ENCODE measurements around the gene OR5K1. TPM values are rescaled to one million over a fixed set of nuclear protein-coding genes. Genes with fewer than 3 reads are reported as not detected.

OR5K1 gene
- not detected for total RNA-seq

- Mint-ChIP-seq H3K4me3 (no peak within 1 kb of the TSS), H3K36me3 (ENCODE audit: low read depth) (peaks cover 2% of the 10 kb centered on the region), H3K27ac (no peak within 1 kb of the TSS), H3K27me3 (no peaks in the 10 kb centered on the region), H3K9me3 (peaks cover 6% of the 10 kb centered on the region), H3K4me1 (no peaks in the 10 kb centered on the region)
- CTCF ChIA-PET, result no interaction called here
- DNase-seq, result no peak
- POLR2A ChIA-PET, result no interaction called here
Measured at GRCh38 chr3:98462901-98463300, at the start of gene OR5K1. Gene OR5K1 (plus strand): TSS chr3:98463201. CDS start chr3:98469577, 6,376 bp downstream.

GRCh38 chr3:98432575-98432974 lies 30.4 kb upstream of the OR5K1 start:
- peaks cover 7% of the 10 kb centered on the region for H3K36me3 Mint-ChIP-seq (ENCODE audit: low read depth)
- POLR2A ChIA-PET, result no interaction called here

GRCh38 chr3:98433764-98434163 lies 29.2 kb upstream of the OR5K1 start:
- no peak for DNase-seq
- peaks cover 24% of the 10 kb centered on the region for H3K9me3 Mint-ChIP-seq
- H3K27ac Mint-ChIP-seq, result no peak overlapping the region
- H3K36me3 Mint-ChIP-seq (ENCODE audit: low read depth), result peaks cover 5% of the 10 kb centered on the region
- ChIA-PET POLR2A (no interaction called here), CTCF (no interaction called here)
- no peak overlapping the region for H3K4me3 Mint-ChIP-seq
- H3K27me3 Mint-ChIP-seq, result no peaks in the 10 kb centered on the region
- no peaks in the 10 kb centered on the region for H3K4me1 Mint-ChIP-seq

More at GRCh38 chr3:98432575-98432974, 30.4 kb upstream of the OR5K1 start:
- peaks cover 27% of the 10 kb centered on the region for H3K9me3 Mint-ChIP-seq
- H3K4me3 Mint-ChIP-seq, result no peak overlapping the region
- DNase-seq, result no peak
- H3K4me1 Mint-ChIP-seq, result no peaks in the 10 kb centered on the region
- H3K27me3 Mint-ChIP-seq, result no peaks in the 10 kb centered on the region
- CTCF ChIA-PET, result no interaction called here
- H3K27ac Mint-ChIP-seq, result no peak overlapping the region

- Mint-ChIP-seq H3K27me3 (no peaks in the 10 kb centered on the region), H3K27ac (no peak overlapping the region), H3K36me3 (ENCODE audit: low read depth) (no peaks in the 10 kb centered on the region), H3K9me3 (peaks cover 18% of the 10 kb centered on the region), H3K4me3 (no peak overlapping the region), H3K4me1 (no peaks in the 10 kb centered on the region)
- no peak for DNase-seq
- CTCF ChIA-PET, result no interaction called here
- POLR2A ChIA-PET, result no interaction called here
Measured at GRCh38 chr3:98434412-98434811, 28.6 kb upstream of the OR5K1 start.

GRCh38 chr3:98440283-98440682 lies 22.7 kb upstream of the OR5K1 start:
- Mint-ChIP-seq H3K4me1 (no peaks in the 10 kb centered on the region), H3K36me3 (ENCODE audit: low read depth) (no peaks in the 10 kb centered on the region), H3K4me3 (no peak overlapping the region), H3K27ac (no peak overlapping the region), H3K9me3 (no peaks in the 10 kb centered on the region), H3K27me3 (no peaks in the 10 kb centered on the region)
- POLR2A ChIA-PET, result no interaction called here
- DNase-seq, result no peak
- CTCF ChIA-PET, result no interaction called here

DNA sequence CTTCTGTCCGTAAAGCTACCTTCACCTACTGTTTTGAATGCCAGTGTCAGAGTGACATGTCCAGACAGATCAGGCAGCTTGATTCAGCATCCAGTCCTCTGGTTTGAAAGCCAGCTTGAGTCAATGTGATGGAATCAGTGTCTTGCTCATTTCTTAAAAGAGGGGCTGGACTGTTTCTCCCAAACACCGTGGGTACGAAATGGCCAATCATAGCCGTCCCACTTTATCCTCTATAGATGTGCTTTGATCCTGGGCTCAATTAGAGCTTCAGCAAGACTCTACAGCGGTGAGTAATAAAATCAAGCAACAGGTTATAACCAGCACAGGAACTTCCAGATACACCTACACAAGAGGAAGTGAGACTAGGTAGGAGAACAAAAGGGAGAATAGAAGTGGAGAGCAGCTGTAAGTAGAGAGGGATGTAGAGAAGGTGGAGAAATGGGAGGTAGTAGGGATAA lies 17.0 kb upstream of the OR5K1 start:
- Mint-ChIP-seq H3K4me3 (no peak overlapping the region), H3K4me1 (peaks cover 13% of the 10 kb centered on the region), H3K9me3 (no peaks in the 10 kb centered on the region), H3K27me3 (no peaks in the 10 kb centered on the region), H3K36me3 (ENCODE audit: low read depth) (peaks cover 3% of the 10 kb centered on the region), H3K27ac (no peak overlapping the region)
- no peak for DNase-seq
- ChIA-PET CTCF (interaction anchor here (0.6 kb wide), 1 partner anchor 166 kb away, joined by 3 read pairs; no protein-coding TSS in a partner anchor), POLR2A (no interaction called here)

DNA sequence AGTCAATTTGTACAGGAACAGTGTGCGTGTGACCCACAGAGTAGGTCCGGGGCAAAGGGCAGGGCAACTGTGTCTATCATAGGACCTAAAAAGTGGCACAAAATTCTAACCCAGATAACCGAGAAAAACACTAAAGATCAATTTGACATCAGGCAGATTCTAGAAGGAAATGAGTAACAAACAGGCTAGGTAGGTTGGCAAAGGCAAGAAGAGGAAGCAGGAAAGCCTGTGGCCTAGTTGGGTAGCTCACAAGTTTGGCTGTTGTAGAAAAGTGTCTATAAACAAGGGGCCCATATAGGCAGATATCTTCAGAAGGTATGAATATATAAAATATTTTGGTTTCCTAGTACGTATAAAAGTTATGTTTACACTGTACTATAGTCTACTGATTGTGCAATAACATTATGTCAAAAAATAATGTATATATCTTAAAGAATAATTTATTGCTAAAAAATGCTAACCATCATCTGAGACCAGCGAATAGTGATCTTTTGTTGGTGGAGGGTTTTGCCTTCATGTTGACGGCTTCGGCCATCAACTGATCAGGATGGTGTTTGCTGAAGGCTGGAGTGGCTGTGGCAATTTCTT lies 13.3 kb upstream of the OR5K1 start:
- H3K4me1 Mint-ChIP-seq, result peaks cover 13% of the 10 kb centered on the region
- H3K4me3 Mint-ChIP-seq, result no peak overlapping the region
- CTCF ChIA-PET, result no interaction called here

DNA sequence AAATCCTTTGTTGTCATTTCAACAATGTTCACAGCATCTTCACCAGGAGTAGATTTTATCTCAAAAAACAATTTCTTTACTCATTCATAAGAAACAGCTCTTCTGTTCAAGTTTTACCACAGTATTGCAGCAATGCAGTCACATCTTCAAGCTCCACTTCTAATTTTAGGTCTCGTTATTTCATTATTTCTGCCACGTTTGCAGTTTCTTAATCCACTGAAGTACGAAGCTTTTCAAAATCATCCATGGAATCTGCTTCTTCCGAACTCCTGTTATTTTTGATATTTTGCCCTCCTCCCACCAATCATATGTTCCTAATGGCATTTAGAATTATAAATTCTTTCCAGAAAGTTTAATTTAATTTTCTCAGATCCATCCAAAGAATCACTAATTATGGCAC lies 12.6 kb upstream of the OR5K1 start:
- no peak overlapping the region for H3K27ac Mint-ChIP-seq
- H3K4me3 Mint-ChIP-seq, result no peak overlapping the region
- peaks cover 13% of the 10 kb centered on the region for H3K4me1 Mint-ChIP-seq
- no peaks in the 10 kb centered on the region for H3K9me3 Mint-ChIP-seq
- ChIA-PET CTCF (no interaction called here), POLR2A (no interaction called here)
- DNase-seq, result no peak
- no peaks in the 10 kb centered on the region for H3K27me3 Mint-ChIP-seq
- H3K36me3 Mint-ChIP-seq (ENCODE audit: low read depth), result peaks cover 3% of the 10 kb centered on the region

More for the DNA sequence above, 13.3 kb upstream of the OR5K1 start:
- DNase-seq, result no peak
- H3K9me3 Mint-ChIP-seq, result no peaks in the 10 kb centered on the region
- no peaks in the 10 kb centered on the region for H3K27me3 Mint-ChIP-seq
- POLR2A ChIA-PET, result no interaction called here
- H3K36me3 Mint-ChIP-seq (ENCODE audit: low read depth), result peaks cover 3% of the 10 kb centered on the region
- H3K27ac Mint-ChIP-seq, result no peak overlapping the region

GRCh38 chr3:98453827-98454226 lies 9.2 kb upstream of the OR5K1 start:
- no peak for DNase-seq
- H3K36me3 Mint-ChIP-seq (ENCODE audit: low read depth), result peaks cover 1% of the 10 kb centered on the region
- no peaks in the 10 kb centered on the region for H3K27me3 Mint-ChIP-seq
- no peak overlapping the region for H3K27ac Mint-ChIP-seq
- CTCF ChIA-PET, result no interaction called here
- POLR2A ChIA-PET, result no interaction called here
- H3K4me1 Mint-ChIP-seq, result peaks cover 8% of the 10 kb centered on the region
- H3K9me3 Mint-ChIP-seq, result peaks cover 5% of the 10 kb centered on the region
- no peak overlapping the region for H3K4me3 Mint-ChIP-seq

DNA sequence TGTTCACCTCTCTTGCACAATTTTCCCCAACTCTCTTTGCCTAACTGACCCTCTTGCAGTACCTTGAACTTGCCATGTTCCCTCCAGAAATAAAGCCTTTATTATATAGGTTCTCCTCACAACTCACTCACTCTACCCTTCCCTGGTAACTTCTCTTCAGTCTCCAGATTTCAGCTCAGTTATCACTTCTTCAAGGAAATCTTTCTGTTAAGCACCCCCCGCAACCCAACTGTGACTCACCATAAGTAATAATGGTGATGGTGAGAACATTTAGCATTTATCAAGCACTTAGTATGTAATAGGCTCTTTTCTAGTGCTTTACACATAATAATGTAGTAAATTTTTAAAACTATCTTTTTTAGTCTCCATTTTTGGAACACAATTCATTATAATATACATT lies 8.1 kb upstream of the OR5K1 start:
- Mint-ChIP-seq H3K4me3 (no peak overlapping the region), H3K9me3 (peaks cover 6% of the 10 kb centered on the region), H3K36me3 (ENCODE audit: low read depth) (peaks cover 2% of the 10 kb centered on the region), H3K4me1 (peaks cover 1% of the 10 kb centered on the region), H3K27me3 (no peaks in the 10 kb centered on the region), H3K27ac (no peak overlapping the region)
- POLR2A ChIA-PET, result no interaction called here
- CTCF ChIA-PET, result interaction anchor here (0.6 kb wide), 1 partner anchor 218 kb away, joined by 3 read pairs; no protein-coding TSS in a partner anchor
- DNase-seq, result no peak

DNA sequence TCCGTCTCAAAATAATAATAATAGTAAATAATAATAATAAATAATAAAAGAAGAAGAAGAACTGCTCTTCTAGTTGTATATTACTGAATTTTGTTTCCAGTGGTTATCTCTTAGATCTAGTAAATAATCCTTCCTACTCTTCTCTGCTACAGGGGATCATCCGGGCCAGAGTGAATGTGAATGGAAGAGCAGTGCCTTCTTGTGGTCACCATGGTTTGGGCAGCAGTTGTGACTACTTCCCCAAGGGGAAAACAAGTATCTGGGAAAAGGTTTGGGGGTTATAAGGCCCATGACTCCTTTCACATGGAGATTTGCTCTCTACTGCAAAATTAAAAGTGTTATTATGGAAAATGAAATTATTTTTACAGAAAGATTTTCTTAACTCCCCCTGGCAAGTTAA lies 5.5 kb upstream of the OR5K1 start:
- Mint-ChIP-seq H3K9me3 (peaks cover 6% of the 10 kb centered on the region), H3K4me1 (no peaks in the 10 kb centered on the region), H3K4me3 (no peak overlapping the region), H3K27ac (no peak overlapping the region), H3K27me3 (no peaks in the 10 kb centered on the region), H3K36me3 (ENCODE audit: low read depth) (peaks cover 2% of the 10 kb centered on the region)
- no peak for DNase-seq
- ChIA-PET POLR2A (no interaction called here), CTCF (no interaction called here)

GRCh38 chr3:98460220-98460619 lies 2.8 kb upstream of the OR5K1 start:
- Mint-ChIP-seq H3K9me3 (peaks cover 8% of the 10 kb centered on the region), H3K27ac (no peak overlapping the region), H3K27me3 (no peaks in the 10 kb centered on the region), H3K4me1 (no peaks in the 10 kb centered on the region), H3K36me3 (ENCODE audit: low read depth) (peaks cover 2% of the 10 kb centered on the region), H3K4me3 (no peak overlapping the region)
- POLR2A ChIA-PET, result interaction anchor here (0.7 kb wide), 1 partner anchor 136 kb away, joined by 3 read pairs; no protein-coding TSS in a partner anchor
- no peak for DNase-seq
- CTCF ChIA-PET, result no interaction called here

DNA sequence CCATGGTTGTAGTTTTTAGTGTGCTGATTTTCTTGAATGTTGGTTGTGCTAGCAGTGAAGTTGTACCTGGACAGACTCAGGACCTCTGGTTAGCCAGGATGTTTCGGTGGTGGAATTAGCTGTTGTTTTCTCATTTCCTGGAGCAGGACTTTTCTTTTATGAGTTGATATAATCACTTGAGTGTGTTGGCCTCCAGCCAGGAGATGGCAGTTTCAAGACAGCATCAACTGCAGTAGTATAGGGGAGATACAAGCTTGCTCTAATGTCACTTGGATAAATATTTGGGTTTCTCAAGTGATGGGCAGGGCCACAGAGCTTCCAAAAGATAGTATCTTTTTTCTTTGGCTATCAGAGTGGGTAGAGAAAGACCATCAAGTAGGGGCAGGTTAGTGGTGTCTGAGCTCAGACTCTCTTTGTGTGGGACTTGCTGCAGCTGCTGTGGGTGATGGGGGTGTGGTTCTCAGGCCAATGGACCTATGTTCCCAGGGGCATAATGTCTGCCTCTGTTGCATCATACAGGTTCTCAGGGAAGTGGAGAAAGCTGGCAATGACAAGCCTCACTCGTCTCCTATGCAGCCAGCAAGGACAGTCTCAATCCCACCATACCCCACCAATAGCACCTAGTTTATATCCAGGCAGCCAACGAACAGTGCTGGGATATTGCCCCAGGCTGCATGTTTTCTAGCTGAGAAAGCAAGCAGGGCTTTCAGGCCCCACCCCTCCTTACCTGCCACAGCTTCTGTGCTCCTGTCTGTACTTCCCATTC lies 19.9 kb downstream of the OR5K1 start:
- Mint-ChIP-seq H3K27me3 (peaks cover 5% of the 10 kb centered on the region), H3K27ac (no peak overlapping the region), H3K4me1 (peaks cover 6% of the 10 kb centered on the region), H3K9me3 (peaks cover 41% of the 10 kb centered on the region), H3K36me3 (ENCODE audit: low read depth) (peaks cover 18% of the 10 kb centered on the region), H3K4me3 (no peak overlapping the region)
- no peak for DNase-seq
- ChIA-PET POLR2A (no interaction called here), CTCF (interaction anchor here (1.2 to 1.3 kb wide), 2 partner anchors 22 to 120 kb away, joined by 3 read pairs; no protein-coding TSS in a partner anchor)

- Mint-ChIP-seq H3K36me3 (ENCODE audit: low read depth) (peaks cover 17% of the 10 kb centered on the region), H3K27ac (no peak overlapping the region), H3K4me3 (no peak overlapping the region), H3K27me3 (peaks cover 7% of the 10 kb centered on the region), H3K4me1 (peaks cover 6% of the 10 kb centered on the region), H3K9me3 (peaks cover 44% of the 10 kb centered on the region)
- ChIA-PET CTCF (interaction anchor here (1.2 kb wide), 1 partner anchor 119 kb away, joined by 3 read pairs; no protein-coding TSS in a partner anchor), POLR2A (no interaction called here)
- DNase-seq, result no peak
Measured at GRCh38 chr3:98483626-98484025, 20.6 kb downstream of the OR5K1 start.

Measured in activated CD4-positive, alpha-beta memory T cell treated with anti-CD3 and anti-CD28 coated beads, Interleukin-2, amount 10 ng/mL, durations not matched to agents 7 days and 5 days (primary cell).